ENCODE results near the gene LDHB. TPM values are rescaled to one million over a fixed set of nuclear protein-coding genes. Genes with fewer than 3 reads are reported as not detected.

LDHB gene
- polyA plus RNA-seq, 2 of the 4 experiments (the other 2 are of a cell fraction), result 1,852 to 2,260 TPM

DNA sequence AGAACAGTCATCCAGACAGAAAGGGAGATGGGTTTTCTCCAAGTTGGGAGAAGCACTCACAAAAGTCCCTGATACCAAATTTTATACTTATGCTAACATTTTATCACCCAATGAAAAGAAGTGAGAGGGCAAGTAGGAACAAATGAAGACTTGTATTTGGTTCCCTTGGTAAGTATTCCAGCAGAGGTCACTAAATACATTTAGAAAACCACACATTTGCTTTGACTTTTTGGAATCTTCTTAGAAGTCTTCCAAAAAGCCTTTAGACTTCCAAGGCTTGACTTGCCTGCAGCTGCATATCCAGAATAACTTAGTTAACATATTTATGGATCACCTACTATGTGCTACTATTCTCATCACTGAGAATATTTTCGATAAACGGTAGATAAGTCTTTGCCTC is 49.9 kb downstream of the LDHB start:
- CTCF ChIA-PET, result interaction anchor here (0.6 to 4.9 kb wide), 5 partner anchors 18 to 85 kb away, joined by 3 to 45 read pairs (median 3); no protein-coding TSS in a partner anchor
- 20% methylated on average over 2 of the region's 2 CpGs for WGBS (ENCODE audit: missing lambda C conversion rate)
- H3K4me1 ChIP-seq, result 0 out of 3 replicates have a peak, but pooled peaks cover 3% of the 10 kb centered on the region
- TF ChIP-seq POLR2A (IDR thresholded peaks at IDR 0.05; ENCODE audit: low read length), result no peak
- TF ChIP-seq CTCF (IDR thresholded peaks at IDR 0.05), result peak; percentile 75
- peak; percentile 74 to 87 for TF ChIP-seq RAD21 (conservative IDR thresholded peaks at IDR 0.05 in 1 of 2, IDR thresholded peaks at IDR 0.05 in 1 of 2)
- TF ChIP-seq SMC3 (IDR thresholded peaks at IDR 0.05), result peak; percentile 82
- H3K27ac ChIP-seq, result peak overlapping the region in 1 of 2 experiments; percentile 18; a peak in 1 of 6 replicates
- H3K9me3 ChIP-seq, result no peaks in the 10 kb centered on the region
- peak in 1 of 2 experiments; percentile 61 for DNase-seq (ENCODE audit: low read depth in 1 of 2, low spot score in 1 of 2)
- no peak overlapping the region for H3K4me3 ChIP-seq
- FAIRE-seq, result no peak
- POLR2A ChIA-PET, result no interaction called here
- peak; percentile 68 to 78; a peak in 5 of 6 replicates for ATAC-seq
- no peak overlapping the region for H3K4me2 ChIP-seq

DNA sequence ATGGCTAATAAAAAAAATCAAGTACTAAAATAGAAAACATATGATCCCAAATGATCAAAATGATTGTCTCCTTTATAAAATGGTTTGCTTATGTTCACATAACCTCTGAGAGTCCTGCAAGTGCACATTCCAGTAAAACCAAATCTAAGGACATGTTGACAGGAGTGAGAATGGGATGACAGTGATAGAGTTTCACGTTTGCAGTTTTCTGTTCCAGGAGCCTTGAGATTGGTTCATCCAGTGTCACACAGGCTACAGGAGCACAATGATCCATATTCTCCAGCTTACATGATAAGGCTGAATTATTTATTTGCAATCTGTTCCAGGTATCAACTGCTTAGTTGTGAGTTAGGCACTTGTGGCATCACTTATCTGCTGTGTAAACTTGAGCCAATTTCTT is 51.5 kb downstream of the LDHB start:
- ChIA-PET POLR2A (no interaction called here), CTCF (interaction anchor here (3.0 kb wide), 1 partner anchor 74 kb away, joined by 19 read pairs; no protein-coding TSS in a partner anchor)
- H3K4me3 ChIP-seq, result no peak overlapping the region
- FAIRE-seq (no peak), ATAC-seq (no peak), DNase-seq (ENCODE audit: low read depth in 1 of 2, low spot score in 1 of 2) (no peak)
- no peaks in the 10 kb centered on the region for H3K9me3 ChIP-seq
- H3K4me1 ChIP-seq, result 0 out of 3 replicates have a peak, but pooled peaks cover 3% of the 10 kb centered on the region
- TF ChIP-seq JUNB (IDR thresholded peaks at IDR 0.05), result no peak
- no peak for TF ChIP-seq HES2 (IDR thresholded peaks at IDR 0.05)
- no peak for TF ChIP-seq ZNF302 (CRISPR knock-in tag; IDR thresholded peaks at IDR 0.05)
- no peak for TF ChIP-seq CTCF (IDR thresholded peaks at IDR 0.05)
- TF ChIP-seq CHD4 (IDR thresholded peaks at IDR 0.05; ENCODE audit: borderline replicate concordance), result no peak
- no peak for TF ChIP-seq PHF8 (IDR thresholded peaks at IDR 0.05; ENCODE audit: borderline replicate concordance, low read depth)
- no peak for TF ChIP-seq FOSL2 (IDR thresholded peaks at IDR 0.05)
- TF ChIP-seq FOSL2 (CRISPR knock-in tag; IDR thresholded peaks at IDR 0.05), result no peak
- TF ChIP-seq, protein P1, sequence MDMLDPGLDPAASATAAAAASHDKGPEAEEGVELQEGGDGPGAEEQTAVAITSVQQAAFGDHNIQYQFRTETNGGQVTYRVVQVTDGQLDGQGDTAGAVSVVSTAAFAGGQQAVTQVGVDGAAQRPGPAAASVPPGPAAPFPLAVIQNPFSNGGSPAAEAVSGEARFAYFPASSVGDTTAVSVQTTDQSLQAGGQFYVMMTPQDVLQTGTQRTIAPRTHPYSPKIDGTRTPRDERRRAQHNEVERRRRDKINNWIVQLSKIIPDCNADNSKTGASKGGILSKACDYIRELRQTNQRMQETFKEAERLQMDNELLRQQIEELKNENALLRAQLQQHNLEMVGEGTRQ (IDR thresholded peaks at IDR 0.05), result no peak
- H3K27ac ChIP-seq, result no peak overlapping the region; a peak in 1 of 6 replicates
- H3K4me2 ChIP-seq, result no peak overlapping the region
- 56% methylated on average over 1 of the region's 1 CpG for whole genome bisulfite sequencing (ENCODE audit: missing lambda C conversion rate)

- TF ChIP-seq ZNF302 (CRISPR knock-in tag; IDR thresholded peaks at IDR 0.05), result no peak
- ChIA-PET CTCF (interaction anchor here (3.0 kb wide), 1 partner anchor 76 kb away, joined by 19 read pairs; no protein-coding TSS in a partner anchor), POLR2A (no interaction called here)
- no peak for DNase-seq (ENCODE audit: low read depth in 1 of 2, low spot score in 1 of 2)
- Histone ChIP-seq H3K4me1 (0 out of 3 replicates have a peak, but pooled peaks cover 3% of the 10 kb centered on the region), H3K4me2 (no peak within 1 kb of the TSS), H3K9me3 (no peaks in the 10 kb centered on the region), H3K27ac (no peak within 1 kb of the TSS; a peak in 1 of 6 replicates), H3K4me3 (no peak within 1 kb of the TSS)
- 79% methylated on average over 7 of the region's 7 CpGs for WGBS (ENCODE audit: missing lambda C conversion rate)
- no peak for FAIRE-seq
- ATAC-seq, result no peak
Observed at GRCh38 chr12:21604245-21605101, 53.2 kb downstream of the LDHB start, which contains the start of gene GYS2. GYS2 (minus strand) TSS chr12:21604847; CDS start chr12:21604592, 255 bp downstream.

Data from A549 (cell line).